GOT3 (cell line): ENCODE data around the gene TBC1D1.

ENCODE experiments used
- DNase-seq: peaks from one replicate; lab custom pipeline; 2025; ENCODE audit warnings: mixed read lengths; lab: John Stamatoyannopoulos, UW

Gene TBC1D1

GRCh38 chr4:37924946-37925345 is 34.1 kb downstream of the TBC1D1 start:
- no peak for DNase-seq

- no peak for DNase-seq
Observed at GRCh38 chr4:37927434-37927833, 36.5 kb downstream of the TBC1D1 start.

- DNase-seq, result no peak
Observed at GRCh38 chr4:37928426-37929416, 37.8 kb downstream of the TBC1D1 start.

GRCh38 chr4:37934096-37934495 is 43.2 kb downstream of the TBC1D1 start:
- no peak for DNase-seq

GRCh38 chr4:37934609-37935008 is 43.7 kb downstream of the TBC1D1 start:
- DNase-seq, result no peak

GRCh38 chr4:37935026-37935425 is 44.1 kb downstream of the TBC1D1 start:
- DNase-seq, result no peak

DNA sequence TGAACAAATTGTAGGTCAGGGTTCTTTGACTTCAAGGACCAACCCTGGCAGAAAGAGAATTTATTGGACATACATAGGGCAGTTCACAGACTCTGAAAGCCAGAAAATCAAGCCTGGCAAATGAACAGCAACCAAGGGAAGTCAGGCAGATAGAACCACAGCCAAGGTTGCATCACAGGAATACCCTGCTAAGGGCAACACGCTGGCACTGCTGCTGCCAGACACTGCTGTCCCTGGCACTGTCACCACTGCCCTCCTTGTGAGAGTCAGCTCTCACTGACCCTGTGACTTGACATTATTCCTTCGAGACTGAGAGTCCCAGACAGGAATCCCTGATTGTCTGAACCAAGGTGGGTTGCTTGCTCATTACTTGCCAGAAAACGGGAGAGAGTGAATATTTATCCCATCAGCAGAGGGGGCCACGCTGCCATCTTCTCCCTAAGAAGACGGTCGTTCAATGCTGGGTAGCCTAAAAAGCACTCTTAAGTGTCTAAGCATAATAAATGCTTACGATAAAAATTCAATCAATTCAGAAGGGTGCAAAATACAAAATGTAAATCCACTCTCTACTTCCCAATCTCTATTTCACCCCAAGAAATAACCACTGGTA is 46.1 kb downstream of the TBC1D1 start:
- DNase-seq, result no peak

GRCh38 chr4:37938208-37938607 is 47.3 kb downstream of the TBC1D1 start:
- no peak for DNase-seq

GRCh38 chr4:37946503-37947179 is 55.8 kb downstream of the TBC1D1 start:
- no peak for DNase-seq

DNA sequence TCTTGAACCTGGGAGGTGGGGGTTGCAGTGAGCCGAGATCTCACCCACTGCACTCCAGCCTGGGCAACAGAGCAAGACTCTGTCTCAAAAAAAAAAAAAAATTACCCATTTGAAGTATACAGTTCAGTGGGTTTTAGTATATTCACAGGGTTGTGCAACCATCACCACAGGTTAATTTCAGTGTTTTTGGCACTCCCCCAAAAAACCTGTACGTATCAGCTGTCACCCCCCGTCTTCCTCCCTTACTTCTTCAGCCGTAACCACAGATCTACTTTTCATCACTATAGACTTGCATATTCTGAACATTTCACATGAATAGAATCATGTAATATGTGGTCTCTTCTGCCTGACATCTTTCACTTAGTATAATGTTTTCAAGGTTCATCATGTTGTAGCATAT is 57.7 kb downstream of the TBC1D1 start:
- no peak for DNase-seq

DNA sequence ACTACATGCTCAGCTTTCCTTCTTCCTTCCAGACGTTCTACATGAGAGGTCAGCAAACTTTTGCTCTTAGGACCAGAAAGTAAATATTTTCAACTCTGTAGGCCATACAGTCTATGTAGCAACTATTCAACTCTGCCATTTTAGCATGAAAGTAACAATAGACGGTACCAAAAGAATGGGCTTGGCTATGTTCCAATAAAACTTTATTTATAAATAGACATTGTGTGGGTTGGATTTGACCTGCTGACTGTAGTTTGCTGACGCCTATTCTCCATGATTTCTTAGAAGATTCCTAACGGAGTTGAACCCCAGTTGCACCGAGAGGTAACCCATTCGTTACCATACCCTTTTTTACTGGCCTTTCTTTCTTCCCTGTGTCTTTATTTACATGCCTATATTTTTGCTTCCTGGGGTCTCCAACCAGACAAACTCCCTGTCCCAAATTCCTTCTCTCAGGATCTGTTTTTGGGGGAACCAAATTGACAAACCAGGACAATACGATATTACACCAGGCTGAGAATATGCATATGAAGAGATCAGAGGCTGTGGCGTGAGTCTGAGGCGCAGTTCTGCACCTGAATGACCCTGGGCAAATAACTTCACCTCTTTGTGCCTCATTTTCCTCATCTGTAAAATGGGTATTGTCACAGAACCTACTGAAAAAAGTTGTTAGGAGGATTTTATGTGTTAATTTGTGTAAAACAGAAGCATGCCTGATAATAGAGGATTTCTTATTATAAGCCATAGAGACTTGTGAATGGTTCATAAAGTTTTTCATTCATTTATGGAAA is 58.9 kb downstream of the TBC1D1 start:
- no peak for DNase-seq

GRCh38 chr4:37951461-37952352 is 60.8 kb downstream of the TBC1D1 start:
- no peak for DNase-seq

- DNase-seq, result no peak
Observed at GRCh38 chr4:37953156-37953555, 62.3 kb downstream of the TBC1D1 start.

DNA sequence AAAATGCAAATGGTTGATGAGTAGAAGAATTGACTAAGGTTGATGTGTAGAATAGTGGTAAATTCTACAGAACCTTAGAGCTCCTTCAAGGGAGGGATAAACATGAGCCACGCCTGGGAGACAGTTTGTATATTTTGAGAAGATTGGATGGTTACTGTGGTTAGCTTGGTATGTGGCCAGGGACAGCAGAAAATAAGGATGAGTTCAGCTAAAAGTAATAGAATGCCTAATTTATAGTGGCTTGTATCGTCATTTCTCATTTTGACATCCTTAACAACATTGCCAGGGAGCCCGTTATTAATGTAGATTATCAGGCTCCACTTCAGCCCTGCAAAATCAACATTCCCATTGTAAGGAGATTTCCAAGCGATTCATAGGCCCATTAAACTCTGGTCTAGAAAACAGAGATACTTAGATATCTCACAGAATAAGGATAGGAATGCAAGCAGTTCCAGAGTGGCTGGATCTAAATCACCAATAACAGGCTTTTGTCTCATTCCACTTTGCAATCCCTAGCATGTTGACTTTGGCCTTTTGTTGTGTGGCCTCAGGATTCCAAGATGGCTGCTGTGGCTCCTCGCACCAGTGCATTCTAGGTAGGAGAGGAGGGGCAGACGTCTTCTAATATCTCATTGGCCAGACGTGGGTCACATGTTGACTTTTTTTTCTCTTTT is 62.9 kb downstream of the TBC1D1 start:
- no peak for DNase-seq

GRCh38 chr4:37956941-37957340 is 66.1 kb downstream of the TBC1D1 start:
- DNase-seq, result no peak

DNA sequence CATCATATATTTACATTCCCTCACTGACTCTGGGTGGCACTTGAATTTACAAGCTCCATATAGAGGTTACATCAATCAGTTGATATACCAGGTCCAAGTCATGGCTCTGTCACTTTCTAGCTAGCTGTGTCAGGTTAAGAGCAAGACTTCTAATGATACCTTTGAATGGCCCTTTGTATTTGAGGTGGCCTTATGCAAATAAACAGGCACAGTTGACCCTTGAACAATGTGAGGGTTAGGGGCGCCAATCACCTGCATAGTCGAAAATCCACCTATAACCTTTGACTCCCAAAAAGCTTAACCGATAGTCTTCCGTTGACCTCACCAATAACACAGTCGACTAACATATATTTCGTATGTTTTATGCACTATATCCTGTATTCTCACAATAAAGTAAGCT is 68.0 kb downstream of the TBC1D1 start:
- DNase-seq, result no peak

- no peak for DNase-seq
Observed at GRCh38 chr4:37960098-37960497, 69.2 kb downstream of the TBC1D1 start, which contains the start of gene PTTG2. Gene PTTG2, plus strand, starts transcription at chr4:37960398. Its CDS starts 37 bp downstream, at chr4:37960435.

DNA sequence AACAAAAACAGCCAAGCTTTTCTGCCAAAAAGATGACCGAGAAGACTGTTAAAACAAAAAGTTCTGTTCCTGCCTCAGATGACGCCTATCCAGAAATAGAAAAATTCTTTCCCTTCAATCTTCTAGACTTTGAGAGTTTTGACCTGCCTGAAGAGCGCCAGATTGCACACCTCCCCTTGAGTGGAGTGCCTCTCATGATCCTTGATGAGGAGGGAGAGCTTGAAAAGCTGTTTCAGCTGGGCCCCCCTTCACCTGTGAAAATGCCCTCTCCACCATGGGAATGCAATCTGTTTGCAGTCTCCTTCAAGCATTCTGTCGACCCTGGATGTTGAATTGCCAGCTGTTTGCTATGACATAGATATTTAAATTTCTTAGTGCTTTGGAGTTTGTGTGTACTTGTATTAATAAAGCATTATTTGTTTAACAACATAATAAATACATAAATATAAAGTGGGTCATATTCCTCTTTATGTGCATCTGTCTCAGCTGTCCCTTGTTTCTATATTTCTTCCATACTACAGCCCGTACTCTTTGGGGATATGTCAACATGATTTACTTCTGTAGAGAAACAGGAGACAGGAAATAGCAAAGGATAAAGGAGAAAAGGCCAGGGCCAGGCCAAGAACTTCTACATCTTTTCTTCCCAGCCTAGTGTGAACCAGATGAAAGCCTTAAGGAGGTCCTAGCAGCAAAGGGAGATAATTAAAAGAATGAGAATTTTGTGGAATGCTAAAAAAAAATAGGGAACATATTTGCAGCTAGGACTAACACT is 70.0 kb downstream of the TBC1D1 start:
- DNase-seq, result no peak

- DNase-seq, result no peak
Observed at GRCh38 chr4:37964734-37965457, 74.0 kb downstream of the TBC1D1 start.
